Liver (tissue), 9 donors: ENCODE measurements around the gene AP1M1. TPM values are rescaled to one million over a fixed set of nuclear protein-coding genes. Genes with fewer than 3 reads are reported as not detected.

ENCODE experiments used
- DNase-seq: peaks from one replicate; pipeline ENCODE4 v3.0.0-alpha.2; 2017; ENCODE audit warnings: low spot score
- H3K27ac ChIP-seq, 2 donors: one replicate each; pipeline ENCODE4 v1.7.0; 2013; ENCODE audit warnings: inconsistent platforms in 2 of 2, low read length in 2 of 2, control low read depth in 1 of 2, low read depth in 1 of 2, mild to moderate bottlenecking in 1 of 2
- H3K27me3 ChIP-seq, 4 donors: one replicate each; pipeline versions ENCODE4 v1.6.1 to v1.7.0; 2013; ENCODE audit warnings: low read length in 3 of 4, inconsistent platforms in 1 of 4, mild to moderate bottlenecking in 1 of 4, moderate library complexity in 1 of 4; ENCODE audit not compliant: control insufficient read depth in 4 of 4, insufficient read depth in 4 of 4
- H3K36me3 ChIP-seq, 4 donors: one replicate each; pipeline versions ENCODE4 v1.6.1 to v1.7.0; 2013; ENCODE audit warnings: low read length in 3 of 4, mild to moderate bottlenecking in 3 of 4, low read depth in 1 of 4, moderate library complexity in 1 of 4; ENCODE audit not compliant: control insufficient read depth in 4 of 4, insufficient read depth in 3 of 4
- H3K4me1 ChIP-seq, 4 donors: one replicate each; pipeline versions ENCODE4 v1.6.1 to v1.7.0; 2013; ENCODE audit warnings: low read length in 3 of 4, mild to moderate bottlenecking in 3 of 4, moderate library complexity in 1 of 4; ENCODE audit not compliant: control insufficient read depth in 4 of 4, insufficient read depth in 4 of 4
- H3K4me3 ChIP-seq, 3 donors: one replicate each; pipeline versions ENCODE4 v1.6.1 to v1.7.0; 2013; ENCODE audit warnings: low read length in 3 of 3, control low read depth in 1 of 3, low read depth in 1 of 3, mild to moderate bottlenecking in 1 of 3
- H3K9ac ChIP-seq, 2 donors: one replicate each; pipeline ENCODE4 v1.7.0; 2013; ENCODE audit warnings: low read length in 2 of 2, mild to moderate bottlenecking in 2 of 2, moderate library complexity in 2 of 2, control low read depth in 1 of 2, low read depth in 1 of 2
- H3K9me3 ChIP-seq, 4 donors: one replicate each; pipeline versions ENCODE4 v1.6.1 to v1.7.0; 2013; ENCODE audit warnings: low read length in 3 of 4; ENCODE audit not compliant: control insufficient read depth in 4 of 4
- EGR1 ChIP-seq, 2 donors: IDR thresholded peaks; 2 replicates each; pipeline ENCODE4 v1.6.1; 2016 to 2018; ENCODE audit warnings: antibody characterized with exemption in 2 of 2, low read depth in 2 of 2
- FOXA1 ChIP-seq: IDR thresholded peaks from 2 replicates; pipeline ENCODE4 v1.6.1; 2016; ENCODE audit warnings: antibody characterized with exemption
- FOXA2 ChIP-seq: IDR thresholded peaks from 2 replicates; pipeline ENCODE4 v1.6.1; 2016; ENCODE audit warnings: antibody characterized with exemption
- GABPA ChIP-seq, 2 donors: IDR thresholded peaks in 1 of 2; conservative IDR thresholded peaks in 1 of 2; 2 replicates each; pipeline ENCODE4 v1.6.1; 2016; ENCODE audit warnings: antibody characterized with exemption in 2 of 2, mild to moderate bottlenecking in 1 of 2, moderate library complexity in 1 of 2
- HNF4A ChIP-seq, 2 donors: conservative IDR thresholded peaks; 2 replicates each; pipeline ENCODE4 v1.6.1; 2016; ENCODE audit warnings: antibody characterized with exemption in 2 of 2, mild to moderate bottlenecking in 2 of 2
- HNF4G ChIP-seq: IDR thresholded peaks from 2 replicates; pipeline ENCODE4 v1.6.1; 2016; ENCODE audit warnings: antibody characterized with exemption
- JUND ChIP-seq, 2 donors: IDR thresholded peaks; 2 replicates each; pipeline ENCODE4 v1.6.1; 2016; ENCODE audit warnings: antibody characterized with exemption in 2 of 2
- RAD21 ChIP-seq, 2 donors: IDR thresholded peaks; 2 replicates each; pipeline ENCODE4 v1.6.1; 2016; ENCODE audit warnings: antibody characterized with exemption in 2 of 2, mild to moderate bottlenecking in 2 of 2
- REST ChIP-seq: IDR thresholded peaks from 2 replicates; pipeline ENCODE4 v1.6.1; 2016; ENCODE audit warnings: antibody characterized with exemption, mild to moderate bottlenecking
- RXRA ChIP-seq, 2 donors: IDR thresholded peaks; 2 replicates each; pipeline ENCODE4 v1.6.1; 2017 to 2018; ENCODE audit warnings: antibody characterized with exemption in 2 of 2, mild to moderate bottlenecking in 1 of 2
- SP1 ChIP-seq: IDR thresholded peaks from 2 replicates; pipeline ENCODE4 v1.6.1; 2018; ENCODE audit warnings: antibody characterized with exemption, mild to moderate bottlenecking
- TAF1 ChIP-seq: conservative IDR thresholded peaks from 2 replicates; pipeline ENCODE4 v1.6.1; 2016; ENCODE audit warnings: antibody characterized with exemption, mild to moderate bottlenecking
- YY1 ChIP-seq: IDR thresholded peaks from 2 replicates; pipeline ENCODE4 v1.6.1; 2016; ENCODE audit warnings: antibody characterized with exemption, mild to moderate bottlenecking
- WGBS: extraction: QIAGEN DNeasy Blood & Tissue Kit; methylation state at CpG from one replicate; pipeline ENCODE4 v1.1.7; 2013; 5-methylcytosine and 5-hydroxymethylcytosine counted together
- polyA plus RNA-seq, 2 donors: library from polyadenylated mRNA; stranded (reverse) in 1 of 2; unstranded in 1 of 2; fragments of 200-250 nt in 1 of 2; fragments of >200 nt in 1 of 2; fragmentation: Nextera tagmentation in 1 of 2; extraction: Ambion mirVana in 1 of 2; gene quantifications; one replicate each; pipeline versions ENCODE4 v1.2.1 to v1.2.3, GENCODE V29; 2013 to 2015
- total RNA-seq, 2 donors: library from RNA; depleted of rRNA; stranded (reverse); fragments of >200 nt; gene quantifications; one replicate each; pipeline ENCODE4 v1.2.3, GENCODE V29; 2014
- TF ChIP-seq, protein P1 (sequence below): IDR thresholded peaks from 2 replicates; pipeline ENCODE4 v1.6.1; 2016; ENCODE audit warnings: antibody characterized with exemption
- TF ChIP-seq, protein P2 (sequence below): fragments of 150-350 bp; IDR thresholded peaks from 2 replicates; pipeline ENCODE4 v1.5.1; 2017; ENCODE audit warnings: improper control_type of control experiment, low read depth, low read length; ENCODE audit not compliant: missing input control
- TF ChIP-seq, protein P3 (sequence below): IDR thresholded peaks from 2 replicates; pipeline ENCODE4 v1.6.1; 2016; ENCODE audit warnings: antibody characterized with exemption
- TF ChIP-seq, protein P4 (sequence below): IDR thresholded peaks from 2 replicates; pipeline ENCODE4 v1.6.1; 2016; ENCODE audit warnings: antibody characterized with exemption
- donor health status: healthy.
- donor health status: healthy.
- donor health status: healthy.
- donor health status: healthy.
- donor health status: healthy.

The AP1M1 gene
- total and polyA plus RNA-seq, 4 donors, result 25.4 to 62.2 (median 50.4) TPM

GRCh38 chr19:16155128-16155527, 42.6 kb upstream of the AP1M1 start (continued):
- no peak for TF ChIP-seq REST
- TF ChIP-seq RAD21 (IDR thresholded peaks at IDR 0.05), result no peak
- no peak for TF ChIP-seq SP1
- TF ChIP-seq, protein P1, sequence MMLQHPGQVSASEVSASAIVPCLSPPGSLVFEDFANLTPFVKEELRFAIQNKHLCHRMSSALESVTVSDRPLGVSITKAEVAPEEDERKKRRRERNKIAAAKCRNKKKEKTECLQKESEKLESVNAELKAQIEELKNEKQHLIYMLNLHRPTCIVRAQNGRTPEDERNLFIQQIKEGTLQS, result no peak
- TF ChIP-seq JUND (IDR thresholded peaks at IDR 0.05), result no peak
- TF ChIP-seq YY1, result no peak

GRCh38 chr19:16156904-16157303, 40.8 kb upstream of the AP1M1 start:
- Histone ChIP-seq H3K9ac (no peak overlapping the region), H3K36me3 (no peaks in the 10 kb centered on the region), H3K9me3 (no peaks in the 10 kb centered on the region), H3K4me3 (no peak overlapping the region), H3K27me3 (no peaks in the 10 kb centered on the region), H3K4me1 (no peaks in the 10 kb centered on the region), H3K27ac (no peak overlapping the region)
- WGBS, result 83% methylated on average over 6 of the region's 6 CpGs
- TF ChIP-seq HNF4G, result no peak
- TF ChIP-seq, protein P2, sequence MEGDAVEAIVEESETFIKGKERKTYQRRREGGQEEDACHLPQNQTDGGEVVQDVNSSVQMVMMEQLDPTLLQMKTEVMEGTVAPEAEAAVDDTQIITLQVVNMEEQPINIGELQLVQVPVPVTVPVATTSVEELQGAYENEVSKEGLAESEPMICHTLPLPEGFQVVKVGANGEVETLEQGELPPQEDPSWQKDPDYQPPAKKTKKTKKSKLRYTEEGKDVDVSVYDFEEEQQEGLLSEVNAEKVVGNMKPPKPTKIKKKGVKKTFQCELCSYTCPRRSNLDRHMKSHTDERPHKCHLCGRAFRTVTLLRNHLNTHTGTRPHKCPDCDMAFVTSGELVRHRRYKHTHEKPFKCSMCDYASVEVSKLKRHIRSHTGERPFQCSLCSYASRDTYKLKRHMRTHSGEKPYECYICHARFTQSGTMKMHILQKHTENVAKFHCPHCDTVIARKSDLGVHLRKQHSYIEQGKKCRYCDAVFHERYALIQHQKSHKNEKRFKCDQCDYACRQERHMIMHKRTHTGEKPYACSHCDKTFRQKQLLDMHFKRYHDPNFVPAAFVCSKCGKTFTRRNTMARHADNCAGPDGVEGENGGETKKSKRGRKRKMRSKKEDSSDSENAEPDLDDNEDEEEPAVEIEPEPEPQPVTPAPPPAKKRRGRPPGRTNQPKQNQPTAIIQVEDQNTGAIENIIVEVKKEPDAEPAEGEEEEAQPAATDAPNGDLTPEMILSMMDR, result no peak
- TF ChIP-seq, protein P1, result no peak
- TF ChIP-seq YY1, result no peak
- no peak for TF ChIP-seq SP1
- TF ChIP-seq, protein P3, sequence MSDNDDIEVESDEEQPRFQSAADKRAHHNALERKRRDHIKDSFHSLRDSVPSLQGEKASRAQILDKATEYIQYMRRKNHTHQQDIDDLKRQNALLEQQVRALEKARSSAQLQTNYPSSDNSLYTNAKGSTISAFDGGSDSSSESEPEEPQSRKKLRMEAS, result no peak
- no peak for TF ChIP-seq GABPA (IDR thresholded peaks at IDR 0.05 in 1 of 2, conservative IDR thresholded peaks at IDR 0.05 in 1 of 2)
- TF ChIP-seq EGR1 (IDR thresholded peaks at IDR 0.05; ENCODE audit: low read depth in 2 of 2), result no peak
- TF ChIP-seq REST, result no peak
- TF ChIP-seq, protein P4, sequence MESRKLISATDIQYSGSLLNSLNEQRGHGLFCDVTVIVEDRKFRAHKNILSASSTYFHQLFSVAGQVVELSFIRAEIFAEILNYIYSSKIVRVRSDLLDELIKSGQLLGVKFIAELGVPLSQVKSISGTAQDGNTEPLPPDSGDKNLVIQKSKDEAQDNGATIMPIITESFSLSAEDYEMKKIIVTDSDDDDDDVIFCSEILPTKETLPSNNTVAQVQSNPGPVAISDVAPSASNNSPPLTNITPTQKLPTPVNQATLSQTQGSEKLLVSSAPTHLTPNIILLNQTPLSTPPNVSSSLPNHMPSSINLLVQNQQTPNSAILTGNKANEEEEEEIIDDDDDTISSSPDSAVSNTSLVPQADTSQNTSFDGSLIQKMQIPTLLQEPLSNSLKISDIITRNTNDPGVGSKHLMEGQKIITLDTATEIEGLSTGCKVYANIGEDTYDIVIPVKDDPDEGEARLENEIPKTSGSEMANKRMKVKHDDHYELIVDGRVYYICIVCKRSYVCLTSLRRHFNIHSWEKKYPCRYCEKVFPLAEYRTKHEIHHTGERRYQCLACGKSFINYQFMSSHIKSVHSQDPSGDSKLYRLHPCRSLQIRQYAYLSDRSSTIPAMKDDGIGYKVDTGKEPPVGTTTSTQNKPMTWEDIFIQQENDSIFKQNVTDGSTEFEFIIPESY, result no peak
- TF ChIP-seq RXRA (IDR thresholded peaks at IDR 0.05), result no peak
- no peak for TF ChIP-seq FOXA1
- TF ChIP-seq RAD21 (IDR thresholded peaks at IDR 0.05), result no peak
- no peak for TF ChIP-seq HNF4A (conservative IDR thresholded peaks at IDR 0.05)
- TF ChIP-seq TAF1, result no peak
- no peak for TF ChIP-seq FOXA2
- no peak for DNase-seq
